ENCODE results near the gene DCBLD2. TPM values are rescaled to one million over a fixed set of nuclear protein-coding genes. Genes with fewer than 3 reads are reported as not detected.
A peak's percentile ranks its signal among the peaks of the same experiment; 100 is the strongest.

DCBLD2 gene
- total RNA-seq, 1 experiment from 2014 or later, result 19.3 TPM

GRCh38 chr3:98769448-98769847 lies 132.0 kb downstream of the DCBLD2 start:
- DNase-seq, result no peak
- no peaks in the 10 kb centered on the region for H3K9me3 ChIP-seq
- no peak overlapping the region for H3K4me3 ChIP-seq
- H3K36me3 ChIP-seq, result no peaks in the 10 kb centered on the region
- no peaks in the 10 kb centered on the region for H3K27me3 ChIP-seq

- H3K9me3 ChIP-seq, result no peaks in the 10 kb centered on the region
- DNase-seq, result no peak
- no peaks in the 10 kb centered on the region for H3K36me3 ChIP-seq
- H3K4me3 ChIP-seq, result no peak overlapping the region
- H3K27me3 ChIP-seq, result no peaks in the 10 kb centered on the region
These were observed 132.5 kb downstream of the DCBLD2 start for GRCh38 chr3:98768961-98769360.

GRCh38 chr3:98766924-98767323 lies 134.6 kb downstream of the DCBLD2 start:
- Histone ChIP-seq H3K36me3 (no peaks in the 10 kb centered on the region), H3K27me3 (no peaks in the 10 kb centered on the region)
- DNase-seq, result no peak

GRCh38 chr3:98765721-98766120 lies 135.8 kb downstream of the DCBLD2 start:
- H3K27me3 ChIP-seq, result no peaks in the 10 kb centered on the region
- DNase-seq, result no peak

More at GRCh38 chr3:98766924-98767323, 134.6 kb downstream of the DCBLD2 start:
- Histone ChIP-seq H3K9me3 (no peaks in the 10 kb centered on the region), H3K4me3 (no peak overlapping the region)

GRCh38 chr3:98764472-98764884 lies 137.0 kb downstream of the DCBLD2 start:
- no peak for DNase-seq
- Histone ChIP-seq H3K4me3 (no peak overlapping the region), H3K27me3 (no peaks in the 10 kb centered on the region), H3K36me3 (no peaks in the 10 kb centered on the region), H3K9me3 (no peaks in the 10 kb centered on the region)

More at GRCh38 chr3:98765721-98766120, 135.8 kb downstream of the DCBLD2 start:
- H3K36me3 ChIP-seq, result no peaks in the 10 kb centered on the region
- H3K4me3 ChIP-seq, result no peak overlapping the region
- no peaks in the 10 kb centered on the region for H3K9me3 ChIP-seq

GRCh38 chr3:98763819-98764418 lies 137.6 kb downstream of the DCBLD2 start:
- H3K9me3 ChIP-seq, result no peaks in the 10 kb centered on the region
- no peak for DNase-seq
- H3K36me3 ChIP-seq, result no peaks in the 10 kb centered on the region
- H3K27me3 ChIP-seq, result no peaks in the 10 kb centered on the region
- no peak overlapping the region for H3K4me3 ChIP-seq

GRCh38 chr3:98763076-98763475 lies 138.4 kb downstream of the DCBLD2 start, which contains the start of gene ST3GAL6:
TSS of gene ST3GAL6 (plus strand) at chr3:98763340. CDS start at chr3:98768441, 5,101 bp downstream.
- DNase-seq, result no peak
- H3K4me3 ChIP-seq, result no peak within 1 kb of the TSS

GRCh38 chr3:98761643-98762229 lies 139.8 kb downstream of the DCBLD2 start:
- Histone ChIP-seq H3K27me3 (no peaks in the 10 kb centered on the region), H3K4me3 (no peak overlapping the region), H3K36me3 (no peaks in the 10 kb centered on the region), H3K9me3 (no peaks in the 10 kb centered on the region)
- DNase-seq, result no peak

More at GRCh38 chr3:98763076-98763475, 138.4 kb downstream of the DCBLD2 start, which contains the start of gene ST3GAL6:
- Histone ChIP-seq H3K27me3 (no peaks in the 10 kb centered on the region), H3K9me3 (no peaks in the 10 kb centered on the region), H3K36me3 (no peaks in the 10 kb centered on the region)

GRCh38 chr3:98759629-98760028 lies 141.9 kb downstream of the DCBLD2 start:
- no peak overlapping the region for H3K4me3 ChIP-seq
- H3K9me3 ChIP-seq, result no peaks in the 10 kb centered on the region
- no peaks in the 10 kb centered on the region for H3K27me3 ChIP-seq
- no peak for DNase-seq
- H3K36me3 ChIP-seq, result no peaks in the 10 kb centered on the region

GRCh38 chr3:98755601-98756000 lies 145.9 kb downstream of the DCBLD2 start:
- Histone ChIP-seq H3K4me3 (no peak overlapping the region), H3K27me3 (no peaks in the 10 kb centered on the region), H3K9me3 (no peaks in the 10 kb centered on the region)

GRCh38 chr3:98754483-98754882 lies 147.0 kb downstream of the DCBLD2 start:
- Histone ChIP-seq H3K36me3 (no peaks in the 10 kb centered on the region), H3K4me3 (no peak overlapping the region), H3K9me3 (no peaks in the 10 kb centered on the region), H3K27me3 (no peaks in the 10 kb centered on the region)
- DNase-seq, result no peak

More at GRCh38 chr3:98755601-98756000, 145.9 kb downstream of the DCBLD2 start:
- no peak for DNase-seq
- H3K36me3 ChIP-seq, result no peaks in the 10 kb centered on the region

GRCh38 chr3:98750276-98750919 lies 151.1 kb downstream of the DCBLD2 start:
- Histone ChIP-seq H3K4me3 (no peak overlapping the region), H3K27me3 (no peaks in the 10 kb centered on the region), H3K9me3 (no peaks in the 10 kb centered on the region), H3K36me3 (no peaks in the 10 kb centered on the region)
- DNase-seq, result peak; percentile 51

- Histone ChIP-seq H3K36me3 (no peaks in the 10 kb centered on the region), H3K27me3 (no peaks in the 10 kb centered on the region), H3K4me3 (no peak overlapping the region), H3K9me3 (no peaks in the 10 kb centered on the region)
- DNase-seq, result no peak
These were observed 154.6 kb downstream of the DCBLD2 start for GRCh38 chr3:98746882-98747281.

- no peaks in the 10 kb centered on the region for H3K27me3 ChIP-seq
- H3K36me3 ChIP-seq, result no peaks in the 10 kb centered on the region
- DNase-seq, result no peak
- no peak overlapping the region for H3K4me3 ChIP-seq
- H3K9me3 ChIP-seq, result no peaks in the 10 kb centered on the region
These were observed 155.4 kb downstream of the DCBLD2 start for GRCh38 chr3:98746122-98746521.

Data from MG63 (cell line).